Measurements from ENCODE around the gene GPR62. TPM values are rescaled to one million over a fixed set of nuclear protein-coding genes. Genes with fewer than 3 reads are reported as not detected.
"Not testable (repeated sequence)": the region's sequence is repeated elsewhere in the genome, so short reads cannot be mapped to it uniquely, and the experiment has no call there.

The GPR62 gene
- total RNA-seq, 1 donor from 2014 or later = not detected

GRCh38 chr3:51970606-51971300 is 15.6 kb downstream of the GPR62 start:
- DNase-seq (ENCODE audit: low read depth in 2 of 2) = no peak

- no peak for DNase-seq (ENCODE audit: low read depth in 2 of 2)
Measured at GRCh38 chr3:51971350-51971749, 16.2 kb downstream of the GPR62 start.

- peak in 1 of 2 donors; percentile 14 for DNase-seq (ENCODE audit: low read depth in 2 of 2)
Measured at GRCh38 chr3:51974277-51974962, 19.2 kb downstream of the GPR62 start.

- peak in 1 of 2 donors; percentile 67 for DNase-seq (ENCODE audit: low read depth in 2 of 2)
Measured at GRCh38 chr3:51974963-51975851, 20.0 kb downstream of the GPR62 start, which contains the start of gene ABHD14A. Gene ABHD14A, plus strand, starts transcription at chr3:51975064. Its CDS starts 72 bp downstream, at chr3:51975136.

- peak in 1 of 2 donors; percentile 58 for DNase-seq (ENCODE audit: low read depth in 2 of 2)
Measured at GRCh38 chr3:51975852-51976549, 20.8 kb downstream of the GPR62 start.

GRCh38 chr3:51977446-51978142 is 22.4 kb downstream of the GPR62 start:
- DNase-seq (ENCODE audit: low read depth in 2 of 2) = no peak

GRCh38 chr3:51978143-51978502 is 22.9 kb downstream of the GPR62 start:
- DNase-seq (ENCODE audit: low read depth in 2 of 2) = no peak

- no peak for DNase-seq (ENCODE audit: low read depth in 2 of 2)
Measured at GRCh38 chr3:51980253-51980652, 25.1 kb downstream of the GPR62 start.

- peak; percentile 34 to 58 for DNase-seq (ENCODE audit: low read depth in 2 of 2)
Measured at GRCh38 chr3:51982352-51982837, 27.2 kb downstream of the GPR62 start.

GRCh38 chr3:51982838-51983577 is 27.8 kb downstream of the GPR62 start, which contains the start of gene ACY1:
Gene ACY1, plus strand, starts transcription at chr3:51983535. Its CDS starts 530 bp downstream, at chr3:51984065.
- DNase-seq (ENCODE audit: low read depth in 2 of 2) = peak; percentile 60 to 88

GRCh38 chr3:51983578-51984268 is 28.5 kb downstream of the GPR62 start:
- DNase-seq (ENCODE audit: low read depth in 2 of 2) = no peak

GRCh38 chr3:51984269-51984647 is 29.1 kb downstream of the GPR62 start:
- DNase-seq (ENCODE audit: low read depth in 2 of 2) = no peak

- no peak for DNase-seq (ENCODE audit: low read depth in 2 of 2)
Measured at GRCh38 chr3:51985063-51985462, 29.9 kb downstream of the GPR62 start.

- no peak for DNase-seq (ENCODE audit: low read depth in 2 of 2)
Measured at GRCh38 chr3:51986010-51986947, 31.1 kb downstream of the GPR62 start.

GRCh38 chr3:51987568-51987967 is 32.4 kb downstream of the GPR62 start:
- no peak for DNase-seq (ENCODE audit: low read depth in 2 of 2)

GRCh38 chr3:51988286-51989146 is 33.3 kb downstream of the GPR62 start:
- no peak for DNase-seq (ENCODE audit: low read depth in 2 of 2)

GRCh38 chr3:51990501-51990971 is 35.4 kb downstream of the GPR62 start:
- DNase-seq (ENCODE audit: low read depth in 2 of 2) = not testable (repeated sequence)
